Measurements from ENCODE around the gene CCDC85B.

The CCDC85B gene

DNA sequence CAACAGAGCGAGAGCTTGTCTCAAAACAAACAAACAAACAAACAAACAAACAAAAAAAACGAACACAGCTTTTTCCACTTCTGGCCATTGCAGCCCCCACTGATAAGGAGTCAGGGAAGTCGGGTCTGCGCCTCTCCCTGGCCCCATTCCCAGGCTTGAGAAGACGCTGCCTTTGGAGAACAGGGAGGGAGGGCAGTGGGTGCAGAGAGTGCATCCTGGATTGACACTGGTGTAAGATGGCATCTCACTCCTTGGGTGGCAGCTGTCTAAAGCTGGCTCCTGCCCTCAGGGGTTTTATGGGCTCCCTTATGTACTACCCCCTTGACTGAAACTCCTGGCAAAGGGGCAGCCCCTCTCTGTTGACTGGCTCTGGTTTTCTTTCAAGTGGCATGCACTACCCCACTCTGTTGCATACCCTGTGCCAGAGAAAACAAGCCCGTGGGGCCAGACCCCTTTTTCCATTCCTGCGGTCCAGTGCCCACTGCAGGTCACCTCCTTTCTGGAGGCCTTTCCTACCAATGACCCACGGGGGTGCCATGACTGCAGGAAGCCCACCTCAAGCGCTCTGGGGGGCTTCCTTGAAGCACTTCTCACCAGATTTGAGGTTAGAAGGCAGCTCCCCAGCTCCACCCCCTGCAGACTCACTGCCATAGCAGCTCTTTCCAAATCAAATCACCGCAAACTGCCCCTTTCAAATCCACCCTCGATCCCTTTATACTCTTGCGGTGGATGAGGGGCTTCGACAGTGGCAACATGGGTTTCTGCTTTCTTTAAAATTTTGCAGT is 41.5 kb downstream of the CCDC85B start:
- TF ChIP-seq, protein P1, sequence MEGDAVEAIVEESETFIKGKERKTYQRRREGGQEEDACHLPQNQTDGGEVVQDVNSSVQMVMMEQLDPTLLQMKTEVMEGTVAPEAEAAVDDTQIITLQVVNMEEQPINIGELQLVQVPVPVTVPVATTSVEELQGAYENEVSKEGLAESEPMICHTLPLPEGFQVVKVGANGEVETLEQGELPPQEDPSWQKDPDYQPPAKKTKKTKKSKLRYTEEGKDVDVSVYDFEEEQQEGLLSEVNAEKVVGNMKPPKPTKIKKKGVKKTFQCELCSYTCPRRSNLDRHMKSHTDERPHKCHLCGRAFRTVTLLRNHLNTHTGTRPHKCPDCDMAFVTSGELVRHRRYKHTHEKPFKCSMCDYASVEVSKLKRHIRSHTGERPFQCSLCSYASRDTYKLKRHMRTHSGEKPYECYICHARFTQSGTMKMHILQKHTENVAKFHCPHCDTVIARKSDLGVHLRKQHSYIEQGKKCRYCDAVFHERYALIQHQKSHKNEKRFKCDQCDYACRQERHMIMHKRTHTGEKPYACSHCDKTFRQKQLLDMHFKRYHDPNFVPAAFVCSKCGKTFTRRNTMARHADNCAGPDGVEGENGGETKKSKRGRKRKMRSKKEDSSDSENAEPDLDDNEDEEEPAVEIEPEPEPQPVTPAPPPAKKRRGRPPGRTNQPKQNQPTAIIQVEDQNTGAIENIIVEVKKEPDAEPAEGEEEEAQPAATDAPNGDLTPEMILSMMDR (IDR thresholded peaks at IDR 0.05) = no peak
- no peaks in the 10 kb centered on the region for H3K27me3 ChIP-seq
- no peaks in the 10 kb centered on the region for H3K9me3 ChIP-seq
- no peak overlapping the region for H3K4me3 ChIP-seq (ENCODE audit: low read depth in 1 of 2, low read length in 1 of 2)
- H3K4me1 ChIP-seq (ENCODE audit: control insufficient read depth in 1 of 2, insufficient read depth in 1 of 2, low read depth in 1 of 2, low read length in 1 of 2) = peaks cover 18 to 20% of the 10 kb centered on the region in 2 experiments
- H3K27ac ChIP-seq = no peak overlapping the region
- H3K36me3 ChIP-seq = no peaks in the 10 kb centered on the region

DNA sequence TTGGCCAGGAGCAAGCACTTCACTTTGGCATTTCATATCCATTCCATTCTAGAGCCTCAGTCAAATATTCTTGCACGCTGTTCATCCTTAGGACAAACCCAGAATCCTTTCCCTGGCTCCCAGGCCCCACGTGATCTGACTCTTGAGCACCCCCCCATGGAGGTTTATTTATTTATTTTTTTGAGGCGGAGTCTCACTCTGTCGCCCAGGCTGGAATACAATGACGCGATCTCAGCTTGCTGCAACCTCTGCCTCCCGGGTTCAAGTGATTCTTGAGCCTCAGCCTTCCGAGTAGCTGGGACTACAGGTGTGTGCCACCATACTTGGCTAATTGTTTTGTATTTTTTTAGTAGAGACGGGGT is 42.1 kb downstream of the CCDC85B start:
- Histone ChIP-seq H3K27ac (no peak overlapping the region), H3K36me3 (no peaks in the 10 kb centered on the region), H3K9me3 (no peaks in the 10 kb centered on the region), H3K4me3 (ENCODE audit: low read depth in 1 of 2, low read length in 1 of 2) (no peak overlapping the region), H3K27me3 (peaks cover under 1% of the 10 kb centered on the region), H3K4me1 (ENCODE audit: control insufficient read depth in 1 of 2, insufficient read depth in 1 of 2, low read depth in 1 of 2, low read length in 1 of 2) (peaks cover 13 to 14% of the 10 kb centered on the region in 2 experiments)
- TF ChIP-seq, protein P1 (IDR thresholded peaks at IDR 0.05) = no peak

DNA sequence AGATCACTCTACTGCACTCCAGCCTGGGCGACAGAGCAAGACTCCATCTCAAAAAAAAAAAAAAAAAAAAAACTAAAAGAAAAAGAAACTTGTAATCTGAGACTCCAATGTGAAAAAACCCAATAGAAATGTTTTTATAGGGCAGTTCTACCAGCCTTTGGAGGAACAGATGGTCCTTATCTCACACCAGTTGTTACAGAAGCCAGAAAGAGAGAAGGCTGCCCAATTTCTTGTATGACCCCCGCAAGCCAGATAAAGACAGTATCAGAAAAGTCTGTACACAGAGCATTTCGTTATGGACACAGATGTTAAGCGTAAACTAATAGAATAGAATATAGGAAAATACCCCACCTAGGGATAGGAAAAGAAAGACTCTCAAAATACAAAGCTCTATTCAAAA is 43.5 kb downstream of the CCDC85B start:
- Histone ChIP-seq H3K36me3 (no peaks in the 10 kb centered on the region), H3K27ac (no peak overlapping the region), H3K27me3 (peaks cover 6% of the 10 kb centered on the region), H3K4me3 (ENCODE audit: low read depth in 1 of 2, low read length in 1 of 2) (no peak overlapping the region), H3K4me1 (ENCODE audit: control insufficient read depth in 1 of 2, insufficient read depth in 1 of 2, low read depth in 1 of 2, low read length in 1 of 2) (no peaks in the 10 kb centered on the region), H3K9me3 (no peaks in the 10 kb centered on the region)
- TF ChIP-seq, protein P1 (IDR thresholded peaks at IDR 0.05) = no peak

DNA sequence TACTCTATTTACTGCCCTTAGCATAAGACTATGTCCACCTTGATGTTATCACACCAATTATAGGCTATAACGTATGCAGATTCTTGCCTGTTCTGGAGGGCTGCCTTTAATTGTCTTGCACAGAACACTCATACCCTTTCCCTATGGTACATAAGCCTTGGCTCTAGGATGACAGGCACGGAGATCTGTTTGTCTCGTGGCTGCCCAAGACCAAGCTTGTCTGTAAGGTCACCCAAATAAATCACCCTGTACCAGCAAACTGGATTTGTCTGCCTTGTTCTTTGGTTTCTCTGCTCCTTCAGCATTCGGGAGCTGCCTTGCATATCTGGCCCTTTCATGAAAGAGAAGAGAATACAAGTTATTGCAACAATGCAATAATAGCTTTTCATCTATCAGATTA is 47.3 kb downstream of the CCDC85B start:
- no peak overlapping the region for H3K27ac ChIP-seq
- H3K27me3 ChIP-seq = peaks cover 6% of the 10 kb centered on the region
- peaks cover 11 to 12% of the 10 kb centered on the region in 2 experiments for H3K4me1 ChIP-seq (ENCODE audit: control insufficient read depth in 1 of 2, insufficient read depth in 1 of 2, low read depth in 1 of 2, low read length in 1 of 2)
- no peaks in the 10 kb centered on the region for H3K9me3 ChIP-seq
- H3K4me3 ChIP-seq (ENCODE audit: low read depth in 1 of 2, low read length in 1 of 2) = no peak overlapping the region
- H3K36me3 ChIP-seq = no peaks in the 10 kb centered on the region
- TF ChIP-seq, protein P1 (IDR thresholded peaks at IDR 0.05) = no peak
